IMR-90 (cell line): Measurements from ENCODE around the gene IKBKE. TPM values are rescaled to one million over a fixed set of nuclear protein-coding genes. Genes with fewer than 3 reads are reported as not detected.

Source experiments
- ATAC-seq: fragments of 200-7000 bp; cut with Tn5 transposase; 2 replicates; pipeline ENCODE4 v1.9.1; 2020; ENCODE audit warnings: low read depth, mild to moderate bottlenecking, moderate library complexity
- BruUV-seq: library from RNA; stranded (reverse); fragments of 400-500 nt; replicated peaks from 2 replicates; lab custom pipeline; 2021; lab: Mats Ljungman, UMichigan
- CTCF ChIA-PET: fragments of 300-600 bp; formaldehyde crosslinking; extraction: SDS; loops from one replicate; lab custom pipeline; 2021; ENCODE audit warnings: antibody characterized with exemption; lab: Yijun Ruan, JAX
- POLR2A ChIA-PET: fragments of 300-600 bp; sonication (Branson Sonifier 250); formaldehyde crosslinking; loops from one replicate; lab custom pipeline; 2022; ENCODE audit warnings: antibody characterized with exemption; ENCODE audit not compliant: unreplicated experiment; lab: Charles Lee
- DNase-seq: peaks from one replicate; pipeline ENCODE4 v3.0.0; 2013
- H2AFZ ChIP-seq: replicated peaks from 2 replicates; pipeline ENCODE3; 2013; ENCODE audit warnings: low read length, mild to moderate bottlenecking; ENCODE audit not compliant: poor library complexity
- H2AK5ac ChIP-seq: 2 replicates; pipeline ENCODE4 v1.6.1; 2013; ENCODE audit warnings: low read depth, low read length, inconsistent platforms
- H2AK9ac ChIP-seq: replicated peaks from 2 replicates; pipeline ENCODE3; 2013; ENCODE audit warnings: mild to moderate bottlenecking, low read depth, low read length, moderate library complexity; ENCODE audit not compliant: poor library complexity
- H2BK120ac ChIP-seq: 2 replicates; pipeline ENCODE4 v1.6.1; 2013; ENCODE audit warnings: low read depth, low read length, inconsistent platforms
- H2BK15ac ChIP-seq: 3 replicates; pipeline ENCODE4 v1.6.1; 2013; ENCODE audit warnings: low read depth, low read length, inconsistent platforms
- H2BK20ac ChIP-seq: 2 replicates; pipeline ENCODE4 v1.6.1; 2013; ENCODE audit warnings: low read depth, mild to moderate bottlenecking, inconsistent platforms, low read length, moderate library complexity
- H2BK5ac ChIP-seq: 2 replicates; pipeline ENCODE4 v1.6.1; 2013; ENCODE audit warnings: mild to moderate bottlenecking, low read depth, low read length, inconsistent platforms; ENCODE audit not compliant: poor library complexity, severe bottlenecking
- H3K14ac ChIP-seq: replicated peaks from 2 replicates; pipeline ENCODE4 v1.6.1; 2013; ENCODE audit warnings: low read depth, low read length, inconsistent platforms
- H3K18ac ChIP-seq: 2 replicates; pipeline ENCODE4 v1.6.1; 2013; ENCODE audit warnings: low read depth, low read length, control low read depth
- H3K23ac ChIP-seq: 2 replicates; pipeline ENCODE4 v1.6.1; 2013; ENCODE audit warnings: low read depth, low read length, inconsistent platforms
- H3K27ac ChIP-seq: 2 replicates; pipeline ENCODE4 v1.5.1; 2013; ENCODE audit warnings: mild to moderate bottlenecking, control low read depth, low read length; ENCODE audit not compliant: insufficient read depth
- H3K27me3 ChIP-seq: 2 replicates; pipeline ENCODE4 v1.6.1; 2013; ENCODE audit warnings: low read length; ENCODE audit not compliant: control insufficient read depth, insufficient read depth
- H3K36me3 ChIP-seq: 2 replicates; pipeline ENCODE4 v1.6.1; 2013; ENCODE audit warnings: low read length, mixed read lengths; ENCODE audit not compliant: control insufficient read depth, insufficient read depth
- H3K4ac ChIP-seq: 2 replicates; pipeline ENCODE4 v1.6.1; 2013; ENCODE audit warnings: low read depth, low read length, inconsistent platforms
- H3K4me1 ChIP-seq: 2 replicates; pipeline ENCODE4 v1.6.1; 2013; ENCODE audit warnings: low read length, mixed read lengths; ENCODE audit not compliant: control insufficient read depth, insufficient read depth
- H3K4me2 ChIP-seq: 2 replicates; pipeline ENCODE4 v1.6.1; 2013; ENCODE audit warnings: low read depth, mild to moderate bottlenecking, control low read depth, low read length, moderate library complexity
- H3K4me3 ChIP-seq: 2 replicates; pipeline ENCODE4 v1.5.1; 2013; ENCODE audit warnings: low read depth, mild to moderate bottlenecking, control low read depth, low read length, moderate library complexity; ENCODE audit not compliant: insufficient read depth
- H3K56ac ChIP-seq: 2 replicates; pipeline ENCODE4 v1.6.1; 2013; ENCODE audit warnings: low read length, inconsistent platforms; ENCODE audit not compliant: insufficient read depth; ENCODE audit errors: extremely low read depth
- H3K79me1 ChIP-seq, 2 experiments: 2 replicates each; pipeline ENCODE4 v1.6.1; 2013; ENCODE audit warnings: low read length in 2 of 2, inconsistent platforms in 1 of 2, low read depth in 1 of 2
- H3K9ac ChIP-seq: 2 replicates; pipeline ENCODE4 v1.6.1; 2013; ENCODE audit warnings: low read depth, low read length, control low read depth
- H3K9me1 ChIP-seq: 2 replicates; pipeline ENCODE4 v1.6.1; 2013; ENCODE audit warnings: low read length, inconsistent platforms; ENCODE audit not compliant: insufficient read depth
- H3K9me3 ChIP-seq: 2 replicates; pipeline ENCODE4 v1.6.1; 2013; ENCODE audit warnings: low read length; ENCODE audit not compliant: control insufficient read depth, insufficient read depth
- H4K20me1 ChIP-seq: 2 replicates; pipeline ENCODE4 v1.6.1; 2013; ENCODE audit warnings: low read length, inconsistent platforms; ENCODE audit not compliant: insufficient read depth
- H4K5ac ChIP-seq: 2 replicates; pipeline ENCODE4 v1.6.1; 2013; ENCODE audit warnings: mild to moderate bottlenecking, low read depth, low read length, control low read depth
- H4K8ac ChIP-seq, 2 experiments: 2 replicates each; pipeline ENCODE4 v1.6.1; 2013; ENCODE audit warnings: low read depth in 2 of 2, low read length in 2 of 2, control low read depth in 1 of 2, inconsistent platforms in 1 of 2
- H4K91ac ChIP-seq: 2 replicates; pipeline ENCODE4 v1.6.1; 2013; ENCODE audit warnings: low read depth, low read length, inconsistent platforms; ENCODE audit not compliant: insufficient read depth
- CHD1 ChIP-seq: IDR thresholded peaks from 2 replicates; pipeline ENCODE4 v1.6.1; 2012; ENCODE audit warnings: low read depth, low read length, improper control_type of control experiment
- MXI1 ChIP-seq: IDR thresholded peaks from 2 replicates; pipeline ENCODE4 v1.6.1; 2012; ENCODE audit warnings: low read depth, mild to moderate bottlenecking, low read length, moderate library complexity, borderline replicate concordance
- WGBS, 2 experiments: methylation state at CpG; one replicate each; pipeline versions ENCODE4 v1.1.5 to v1.1.7; 2013; ENCODE audit warnings: missing lambda C conversion rate in 2 of 2; ENCODE audit not compliant: insufficient read length in 1 of 2; ENCODE audit errors: extremely low coverage in 2 of 2; 5-methylcytosine and 5-hydroxymethylcytosine counted together
- dilution Hi-C: fragments of 300-500 bp; cut with HindIII; formaldehyde crosslinking; loops from one replicate; pipeline ENCODE4 v1.14.3; 2018; ENCODE audit warnings: low sequenced_read_pairs; ENCODE audit not compliant: unreplicated experiment
- in situ Hi-C: fragments of 300-500 bp; cut with MboI; formaldehyde crosslinking; loops from 3 replicates; pipeline ENCODE4 v1.14.3; 2019; ENCODE audit warnings: low sequenced_read_pairs, inconsistent platforms, mixed read lengths
- intact Hi-C: fragments of 100-400 bp; cut with micrococcal nuclease; formaldehyde crosslinking; loops from 2 replicates; pipeline ENCODE4 v1.10.0; 2022
- polyA plus RNA-seq, 3 experiments: library from polyadenylated mRNA; depleted of rRNA; stranded (reverse); fragments of >200 nt; gene quantifications; 2 replicates each; pipeline ENCODE4 v1.2.3, GENCODE V29; 2012; ENCODE audit warnings: low replicate concordance in 1 of 3
- total RNA-seq: library from RNA; depleted of rRNA; stranded (reverse); fragments of >200 nt; gene quantifications from 2 replicates; pipeline ENCODE4 v1.2.3, GENCODE V29; 2012

Gene IKBKE
- total and polyA plus RNA-seq, 2 of the 4 experiments (the other 2 are of a cell fraction): 20.3 to 24.0 TPM

GRCh38 chr1:206502403-206502802, 32.1 kb downstream of the IKBKE start:
- Histone ChIP-seq H4K20me1 (0 out of 2 replicates have a peak, but pooled peaks cover 3% of the 10 kb centered on the region), H3K18ac (no peak overlapping the region), H3K36me3 (peaks cover 2% of the 10 kb centered on the region; the same call in 1 of the 2 replicates), H2AK9ac (no peak overlapping the region), H3K56ac (no peak overlapping the region), H4K91ac (peak overlapping the region; percentile 23; the same call in 1 of the 2 replicates), H3K4me1 (peaks cover 20% of the 10 kb centered on the region), H2BK20ac (peak overlapping the region; percentile 37), H3K4ac (peak overlapping the region; percentile 76), H2AFZ (no peak overlapping the region), H3K4me2 (no peak overlapping the region), H3K27me3 (no peaks in the 10 kb centered on the region), H2BK15ac (peak overlapping the region; percentile 54; the same call in 1 of the 3 replicates), H3K23ac (peak overlapping the region; percentile 63; the same call in 1 of the 2 replicates), H4K5ac (no peak overlapping the region), H3K9me3 (no peaks in the 10 kb centered on the region), H3K9ac (no peak overlapping the region), H2BK120ac (peak overlapping the region; percentile 72; the same call in 1 of the 2 replicates), H3K27ac (no peak overlapping the region), H2BK5ac (no peak overlapping the region), H4K8ac (peak overlapping the region in 1 of 2 experiments; percentile 17; a peak in 2 of 4 replicates), H3K79me1 (peaks cover 0 to 5% of the 10 kb centered on the region in 2 experiments; a peak in 1 of 4 replicates), H2AK5ac (peak overlapping the region; percentile 75; the same call in 1 of the 2 replicates), H3K14ac (peak overlapping the region; percentile 77; the same call in 1 of the 2 replicates), H3K9me1 (peaks cover 21% of the 10 kb centered on the region), H3K4me3 (no peak overlapping the region)
- dilution Hi-C loops (no loop called here), in situ Hi-C loops (no loop called here), intact Hi-C loops (no loop called here)
- no CpG with 5 or more reads among the region's 2 CpGs for WGBS, 2 experiments
- CTCF ChIA-PET: interaction anchor here (0.7 to 0.8 kb wide), 2 partner anchors 13 to 23 kb away, joined by 3 read pairs; no protein-coding TSS in a partner anchor
- POLR2A ChIA-PET: no interaction called here
- TF ChIP-seq MXI1: no peak
- no peak for TF ChIP-seq CHD1
- DNase-seq (no peak), ATAC-seq (no peak)
- no TSS peak for BruUV-seq
